H54 (cell line): ENCODE data around the gene MEST.
A peak's percentile ranks its signal among the peaks of the same experiment; 100 is the strongest.
"Not testable (repeated sequence)": the region's sequence is repeated elsewhere in the genome, so short reads cannot be mapped to it uniquely, and the experiment has no call there.

Experiments
- DNase-seq: peaks from one replicate; pipeline ENCODE4 v3.0.0; 2011; ENCODE audit warnings: low spot score, mixed read lengths; ENCODE audit not compliant: insufficient read length
- FAIRE-seq: peaks from 3 replicates; lab custom pipeline; 2011; peaks lifted over from hg19 to GRCh38; lab: Jason Lieb, UNC
- POLR2A ChIP-seq: IDR thresholded peaks from 2 replicates; pipeline ENCODE4 v1.6.1; 2011; ENCODE audit warnings: low read depth, mild to moderate bottlenecking, low read length

MEST gene, protein sequence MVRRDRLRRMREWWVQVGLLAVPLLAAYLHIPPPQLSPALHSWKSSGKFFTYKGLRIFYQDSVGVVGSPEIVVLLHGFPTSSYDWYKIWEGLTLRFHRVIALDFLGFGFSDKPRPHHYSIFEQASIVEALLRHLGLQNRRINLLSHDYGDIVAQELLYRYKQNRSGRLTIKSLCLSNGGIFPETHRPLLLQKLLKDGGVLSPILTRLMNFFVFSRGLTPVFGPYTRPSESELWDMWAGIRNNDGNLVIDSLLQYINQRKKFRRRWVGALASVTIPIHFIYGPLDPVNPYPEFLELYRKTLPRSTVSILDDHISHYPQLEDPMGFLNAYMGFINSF

DNA sequence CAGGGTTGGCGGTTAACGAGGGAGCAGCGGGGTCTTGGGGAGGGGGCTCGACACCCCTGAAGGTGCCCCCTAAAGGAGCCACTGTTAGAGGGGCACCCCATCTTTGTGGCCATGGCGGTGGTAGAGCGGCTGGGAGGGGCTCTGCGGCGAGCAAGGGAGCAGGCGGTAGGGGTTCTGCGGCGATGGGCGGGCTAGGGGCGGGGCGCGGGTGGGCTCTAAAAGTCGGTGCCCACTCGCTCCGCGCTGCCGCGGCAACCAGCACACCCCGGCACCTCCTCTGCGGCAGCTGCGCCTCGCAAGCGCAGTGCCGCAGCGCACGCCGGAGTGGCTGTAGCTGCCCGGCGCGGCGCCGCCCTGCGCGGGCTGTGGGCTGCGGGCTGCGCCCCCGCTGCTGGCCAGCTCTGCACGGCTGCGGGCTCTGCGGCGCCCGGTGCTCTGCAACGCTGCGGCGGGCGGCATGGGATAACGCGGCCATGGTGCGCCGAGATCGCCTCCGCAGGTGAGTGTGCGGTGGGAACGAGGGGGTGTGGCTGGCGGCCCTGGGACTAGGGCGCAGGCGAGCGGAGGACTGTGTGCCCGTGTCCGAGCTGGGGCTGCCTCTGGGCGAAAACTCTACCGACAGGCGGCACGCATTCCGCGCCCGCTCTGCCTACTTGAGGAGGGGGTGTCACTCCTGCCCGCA is at the start of gene MEST:
Gene MEST (plus strand): TSS at position 245 of the 682 bp plus-strand sequence. CDS start 229 bp downstream, at position 474.
- TF ChIP-seq POLR2A: peak; percentile 50
- DNase-seq: peak; percentile 42
- no peak for FAIRE-seq

DNA sequence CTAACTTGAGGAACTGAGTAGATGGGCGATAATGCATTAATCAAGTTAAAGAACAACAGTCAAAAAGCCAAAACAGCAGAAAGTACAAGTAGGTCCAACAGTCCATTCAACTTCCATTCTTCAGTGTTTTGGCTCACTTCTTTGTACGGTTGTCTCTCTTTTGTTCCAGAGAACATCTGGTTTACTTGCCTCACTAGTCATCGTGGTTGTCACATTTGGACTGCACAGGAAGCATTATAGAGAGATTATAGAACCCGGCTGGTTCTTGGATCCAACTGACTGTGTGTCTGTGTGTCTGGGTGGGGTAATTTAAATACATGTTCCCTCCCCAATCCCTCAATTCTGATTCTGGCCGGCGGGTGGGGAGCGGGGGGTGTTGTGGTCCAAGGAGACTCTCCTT is 49.3 kb upstream of the MEST start:
- TF ChIP-seq POLR2A: no peak
- FAIRE-seq (no peak), DNase-seq (no peak)

DNA sequence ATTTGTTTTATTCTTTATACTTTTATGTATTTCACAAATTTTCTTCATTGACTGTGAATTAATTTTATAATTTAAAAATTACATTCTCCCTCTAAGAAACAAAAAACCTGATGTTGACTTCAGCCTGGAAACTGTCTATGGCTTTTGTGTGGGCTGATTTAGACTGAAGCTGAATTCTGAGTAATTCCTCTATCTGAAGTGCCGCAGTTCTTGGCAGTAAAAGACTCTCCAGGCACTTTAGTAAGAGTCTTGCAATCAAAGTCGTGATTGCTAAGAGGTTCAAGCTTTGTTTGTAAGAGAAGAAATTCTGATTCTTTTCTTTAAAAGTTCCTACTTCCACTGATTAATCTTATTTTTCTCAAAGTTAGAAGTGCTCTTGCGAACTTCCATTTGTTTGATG is 47.7 kb upstream of the MEST start:
- DNase-seq (no peak), FAIRE-seq (no peak)
- TF ChIP-seq POLR2A: no peak

DNA sequence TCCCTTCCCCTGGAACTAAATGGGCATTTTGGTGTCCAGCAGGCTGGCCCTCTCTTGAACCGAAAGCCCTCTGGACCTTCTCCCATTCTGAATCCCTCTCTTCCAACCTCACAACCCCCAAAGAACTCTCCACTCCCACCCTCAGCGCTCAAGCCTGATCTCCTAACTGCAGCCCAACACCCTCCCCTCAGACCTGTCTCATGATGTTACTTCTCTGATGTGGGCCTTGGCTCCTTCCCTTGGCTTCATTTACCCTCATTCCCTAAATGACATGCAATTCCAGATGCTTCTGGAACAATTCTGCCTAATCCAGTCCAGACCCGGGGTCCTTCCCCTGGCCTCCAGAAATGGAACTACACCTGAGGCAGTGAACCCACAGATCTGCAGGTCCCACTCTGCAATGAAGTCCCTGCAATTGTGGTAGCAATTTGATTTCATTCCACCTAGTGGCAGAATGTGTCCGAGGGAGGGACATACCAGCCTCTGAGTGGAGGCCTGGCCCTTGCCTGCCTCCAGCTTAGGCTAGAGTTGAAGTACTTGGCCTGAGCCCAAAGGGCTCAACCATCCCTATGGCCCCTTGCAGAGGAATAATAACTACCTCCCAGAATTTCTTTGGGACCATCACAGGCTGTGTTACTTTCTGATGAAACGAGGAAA is 47.0 kb upstream of the MEST start:
- TF ChIP-seq POLR2A: no peak

DNA sequence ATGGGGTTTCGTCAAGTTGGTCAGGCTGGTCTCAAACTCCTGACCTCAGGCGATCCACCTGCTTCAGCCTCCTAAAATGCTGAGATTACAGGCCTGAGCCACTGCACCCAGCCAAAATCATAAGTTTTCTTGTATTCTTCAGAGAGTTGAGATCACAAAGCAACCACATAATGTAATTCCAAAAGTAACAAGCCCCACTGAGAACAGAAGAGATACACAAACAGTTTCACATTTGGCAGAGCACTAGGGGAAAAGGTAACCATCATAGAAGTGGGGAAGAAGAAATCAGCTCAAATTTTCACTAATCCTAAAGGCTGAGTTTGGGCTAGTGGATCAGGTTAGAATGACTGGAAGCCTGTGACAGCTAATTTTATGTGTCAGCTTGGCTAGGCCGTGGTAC is 45.6 kb upstream of the MEST start:
- TF ChIP-seq POLR2A: no peak
- DNase-seq: no peak

More for the DNA sequence above, 47.0 kb upstream of the MEST start:
- FAIRE-seq (no peak), DNase-seq (no peak)

DNA sequence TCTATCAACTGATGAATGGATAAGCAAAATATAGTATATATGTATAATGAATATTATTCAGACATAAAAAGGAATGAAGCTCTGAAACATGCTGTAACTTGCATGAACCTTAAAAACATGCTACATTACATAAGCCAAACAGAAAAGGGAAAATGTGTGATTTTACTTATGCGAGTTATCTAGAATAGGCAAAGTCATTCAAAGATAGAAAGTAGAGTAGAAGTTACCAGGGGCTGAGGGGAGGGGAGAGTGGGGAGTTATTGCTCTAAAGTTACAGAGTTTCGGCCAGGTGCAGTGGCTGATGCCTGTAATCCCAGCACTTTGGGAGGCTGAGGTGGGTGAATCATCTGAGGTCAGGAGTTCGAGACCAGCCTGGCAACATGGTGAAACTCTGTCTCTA is 40.5 kb upstream of the MEST start:
- DNase-seq, FAIRE-seq: not testable (repeated sequence)

More for the DNA sequence above, 45.6 kb upstream of the MEST start:
- no peak for FAIRE-seq

DNA sequence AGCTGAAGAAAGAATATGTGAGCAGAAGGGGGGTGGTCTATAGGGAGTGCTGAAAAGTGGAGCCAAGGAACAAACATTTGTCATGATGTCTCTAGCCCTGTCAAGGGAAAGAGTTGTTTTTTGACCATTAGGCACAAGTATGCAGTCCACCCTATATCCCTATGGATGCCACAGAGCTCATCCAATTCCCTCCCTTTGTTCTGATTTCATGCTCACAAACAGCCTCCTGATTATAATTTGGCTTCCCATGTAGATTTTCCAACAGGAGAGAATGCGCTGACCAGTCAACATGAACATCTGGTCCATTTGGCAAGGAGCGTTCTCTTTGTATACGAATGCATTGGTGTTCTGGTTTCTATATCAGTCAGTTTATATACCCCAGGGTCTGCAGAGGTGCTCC is 38.9 kb upstream of the MEST start:
- no peak for FAIRE-seq
- no peak for DNase-seq
- TF ChIP-seq POLR2A: no peak

DNA sequence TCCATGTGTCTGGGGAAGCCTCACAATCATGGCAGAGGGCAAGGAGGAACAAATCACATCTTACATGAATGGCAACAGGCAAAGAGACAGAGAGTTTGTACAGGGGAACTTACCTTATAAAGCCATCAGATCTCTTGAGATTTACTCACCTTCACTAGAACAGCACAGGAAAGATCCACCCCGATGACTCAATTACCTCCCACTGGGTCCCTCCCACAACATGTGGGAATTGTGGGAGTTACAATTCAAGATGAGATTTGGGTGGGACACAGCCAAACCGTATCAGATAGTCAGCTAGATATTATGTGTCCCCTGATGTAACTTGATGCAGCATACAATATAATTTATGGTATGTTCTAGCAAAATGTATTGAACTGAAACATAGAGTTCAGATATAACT is 36.9 kb upstream of the MEST start:
- FAIRE-seq: no peak
- no peak for DNase-seq
- no peak for TF ChIP-seq POLR2A

DNA sequence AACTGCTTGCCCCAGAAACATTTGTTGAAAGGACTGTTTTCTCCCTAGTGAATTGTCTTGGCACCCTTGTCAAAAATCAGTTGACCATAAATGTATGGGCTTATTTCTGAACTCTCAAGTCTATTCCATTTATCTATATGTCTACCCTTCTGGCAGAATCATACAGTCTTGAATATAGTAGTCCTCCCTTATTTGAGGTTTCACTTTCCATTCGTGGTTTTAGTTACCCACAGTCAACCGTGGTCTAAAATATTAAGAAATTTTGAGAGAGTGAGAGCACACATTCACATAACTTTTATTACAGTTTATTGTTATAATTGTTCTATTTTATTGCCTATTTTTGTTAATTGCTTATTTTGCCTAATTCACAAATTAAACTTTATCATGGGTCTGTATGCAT is 33.6 kb upstream of the MEST start:
- no peak for DNase-seq
- FAIRE-seq: no peak
- TF ChIP-seq POLR2A: no peak

DNA sequence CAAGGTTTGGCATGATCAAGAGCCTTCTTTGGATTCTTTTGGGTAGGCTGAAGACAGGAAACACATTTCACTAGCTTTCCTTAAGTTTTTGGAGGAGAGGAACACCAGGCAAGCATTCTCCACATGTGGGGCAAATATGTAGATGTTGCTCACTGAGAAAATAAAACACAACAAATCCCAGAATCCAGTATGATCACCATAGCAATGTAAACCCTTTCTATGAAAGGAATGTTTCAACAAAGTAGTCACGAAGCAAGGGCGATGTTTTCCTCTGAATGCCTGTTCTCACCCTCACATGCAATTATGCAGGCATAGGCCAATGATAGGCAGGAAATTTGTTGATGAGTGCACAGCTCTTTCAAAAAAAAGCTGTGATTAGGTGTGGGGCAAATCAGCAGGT is 30.6 kb upstream of the MEST start:
- DNase-seq: no peak
- no peak for TF ChIP-seq POLR2A

DNA sequence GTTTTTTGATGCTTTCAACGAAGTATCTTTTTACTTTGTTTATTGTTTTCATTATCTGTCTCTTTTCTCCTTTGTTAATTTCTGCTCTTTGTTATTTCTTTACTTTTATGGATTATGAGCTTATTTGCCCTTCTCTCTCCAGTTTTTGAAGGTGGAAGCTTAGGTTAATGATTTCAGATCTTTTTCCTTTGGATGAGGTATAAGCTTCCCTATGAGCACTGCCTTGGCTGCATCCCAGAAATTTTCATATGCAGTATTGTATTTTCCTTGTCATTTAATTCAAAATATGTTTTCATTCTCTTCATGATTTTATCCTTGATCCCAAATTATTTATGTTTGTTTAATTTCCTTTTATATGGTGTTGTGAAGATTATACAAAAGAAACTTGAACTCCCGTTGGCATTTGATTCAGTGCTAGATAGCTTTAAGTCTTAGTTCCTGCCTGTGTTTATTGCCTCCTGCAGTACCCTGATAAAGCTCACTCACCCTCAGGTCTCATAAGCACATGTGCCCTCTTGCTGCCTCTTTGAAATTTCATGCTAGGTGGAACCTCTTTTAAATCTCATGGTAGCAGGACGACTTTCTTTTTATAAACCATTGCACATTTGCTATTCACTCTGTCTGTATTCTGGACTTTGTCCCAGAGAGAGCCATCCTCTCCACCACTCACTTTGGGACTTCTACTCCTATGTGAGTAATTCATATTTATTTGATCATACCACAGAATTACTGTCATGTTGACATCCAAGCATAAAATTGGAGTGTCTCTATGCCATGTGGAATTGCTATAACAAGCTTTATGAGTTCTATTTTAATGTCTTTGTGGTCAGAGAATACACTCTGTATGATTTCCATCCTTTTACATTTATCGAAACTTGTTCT is 28.1 kb upstream of the MEST start:
- FAIRE-seq (no peak), DNase-seq (no peak)
- TF ChIP-seq POLR2A: no peak

More for the DNA sequence above, 30.6 kb upstream of the MEST start:
- no peak for FAIRE-seq

DNA sequence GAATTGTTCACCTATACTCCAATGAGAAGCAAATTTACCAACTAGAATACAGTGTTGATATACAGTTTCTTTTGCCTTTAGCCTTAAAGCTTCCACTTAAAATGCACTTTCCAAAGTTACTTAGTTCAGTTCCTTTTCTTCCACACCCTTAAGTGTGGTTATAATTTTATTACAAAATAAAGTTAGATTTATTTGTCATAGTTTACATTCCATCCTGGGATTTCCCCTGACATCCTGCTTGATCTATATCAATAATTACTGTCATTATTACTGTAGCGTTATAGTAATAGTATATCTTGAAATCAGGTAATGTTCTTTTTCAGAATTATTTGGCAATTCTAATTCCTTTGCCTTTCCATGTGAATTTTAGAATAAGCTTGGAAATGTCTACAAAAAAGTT is 23.3 kb upstream of the MEST start:
- TF ChIP-seq POLR2A: no peak
- DNase-seq (no peak), FAIRE-seq (no peak)

DNA sequence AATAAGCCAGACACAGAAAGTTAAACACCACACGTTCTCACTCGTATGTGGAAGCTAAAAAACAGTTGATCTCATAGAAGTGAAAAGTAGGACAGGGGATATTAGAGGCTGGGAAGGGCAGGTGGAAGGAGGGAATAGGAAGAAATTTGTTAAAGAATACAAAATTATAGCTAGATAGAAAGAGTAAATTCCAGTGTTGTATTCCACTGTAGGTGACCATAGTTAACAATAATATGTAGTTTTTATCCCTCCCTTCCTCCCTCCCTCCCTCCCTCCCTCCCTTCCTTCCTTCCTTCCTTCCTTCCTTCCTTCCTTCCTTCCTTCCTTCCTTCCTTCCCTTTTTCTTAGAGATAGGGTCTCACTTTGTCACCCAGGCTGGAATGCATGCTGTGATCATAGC is 19.9 kb upstream of the MEST start:
- TF ChIP-seq POLR2A: no peak
- FAIRE-seq (no peak), DNase-seq (no peak)
